SK-N-SH (cell line): Measurements from ENCODE around the gene CDC6. TPM values are rescaled to one million over a fixed set of nuclear protein-coding genes. Genes with fewer than 3 reads are reported as not detected.

Source experiments
- CTCF ChIA-PET: fragments of 300-600, 350-600 bp; formaldehyde crosslinking; extraction: SDS; loops from one replicate; lab custom pipeline; 2021; lab: Yijun Ruan, JAX
- POLR2A ChIA-PET: fragments of 350-600 bp; sonication (Branson Sonifier 250); formaldehyde crosslinking; extraction: SDS; loops from one replicate; lab custom pipeline; 2020; ENCODE audit warnings: antibody characterized with exemption, inconsistent platforms; lab: Yijun Ruan, JAX
- DNase-seq: peaks from one replicate; pipeline ENCODE4 v3.0.0; 2012
- H2AFZ ChIP-seq: fragments of 200-600 bp; sonication (generic); 2 replicates; pipeline ENCODE4 v1.8.1; 2016; ENCODE audit warnings: antibody characterized with exemption, mild to moderate bottlenecking, low read depth
- H3F3A ChIP-seq: fragments of 200-600 bp; sonication (generic); replicated peaks from 2 replicates; pipeline ENCODE3; 2016; ENCODE audit warnings: antibody characterized with exemption, mild to moderate bottlenecking; ENCODE audit not compliant: insufficient read depth
- H3K27ac ChIP-seq, 2 experiments: fragments of 200-500 bp in 1 of 2; fragments of 200-600 bp in 1 of 2; sonication (Bioruptor generic) in 1 of 2; sonication (generic), shearing (Covaris generic) in 1 of 2; 2 replicates each; pipeline versions ENCODE4 v1.5.1 to v1.6.1; 2014 to 2016; ENCODE audit warnings: low read depth in 2 of 2, inconsistent platforms in 1 of 2, low read length in 1 of 2, mild to moderate bottlenecking in 1 of 2, mixed read lengths in 1 of 2
- H3K27me3 ChIP-seq: fragments of 200-600 bp; sonication (generic), shearing (Covaris generic); 2 replicates; pipeline ENCODE4 v1.6.1; 2016; ENCODE audit warnings: mixed run types; ENCODE audit not compliant: insufficient read depth
- H3K36me3 ChIP-seq, 2 experiments: fragments of 200-500 bp in 1 of 2; fragments of 200-600 bp in 1 of 2; sonication (Bioruptor generic) in 1 of 2; sonication (generic) in 1 of 2; replicated peaks in 1 of 2; 2 replicates each; pipeline versions ENCODE3 to v1.5.1; 2014 to 2016; ENCODE audit warnings: low read length in 1 of 2, mild to moderate bottlenecking in 1 of 2; ENCODE audit not compliant: insufficient read depth in 2 of 2, control insufficient read depth in 1 of 2
- H3K4me1 ChIP-seq, 2 experiments: fragments of 200-500 bp in 1 of 2; fragments of 200-600 bp in 1 of 2; sonication (Bioruptor generic) in 1 of 2; sonication (generic), shearing (Covaris generic) in 1 of 2; 2 replicates each; pipeline versions ENCODE4 v1.5.1 to v1.6.1; 2014 to 2016; ENCODE audit warnings: low read depth in 1 of 2, low read length in 1 of 2, mixed run types in 1 of 2; ENCODE audit not compliant: insufficient read depth in 2 of 2, control insufficient read depth in 1 of 2
- H3K4me2 ChIP-seq: fragments of 200-600 bp; sonication (generic), shearing (Covaris generic); 2 replicates; pipeline ENCODE4 v1.6.1; 2017; ENCODE audit warnings: mixed run types
- H3K4me3 ChIP-seq, 2 experiments: fragments of 200-500 bp in 1 of 2; fragments of 200-600 bp in 1 of 2; sonication (Bioruptor generic) in 1 of 2; sonication (generic), shearing (Covaris generic) in 1 of 2; 2 replicates each; pipeline versions ENCODE4 v1.5.1 to v1.8.1; 2014 to 2016; ENCODE audit warnings: low read depth in 2 of 2, inconsistent platforms in 1 of 2, low read length in 1 of 2, mild to moderate bottlenecking in 1 of 2, mixed read lengths in 1 of 2, moderate library complexity in 1 of 2
- H3K79me2 ChIP-seq: fragments of 200-600 bp; sonication (generic); 2 replicates; pipeline ENCODE4 v1.8.1; 2017; ENCODE audit warnings: mild to moderate bottlenecking; ENCODE audit not compliant: insufficient read depth
- H3K9ac ChIP-seq: fragments of 200-600 bp; sonication (generic); 2 replicates; pipeline ENCODE4 v1.6.1; 2017; ENCODE audit warnings: mixed run types
- H3K9me2 ChIP-seq: fragments of 200-600 bp; sonication (generic); 2 replicates; pipeline ENCODE4 v1.6.1; 2017; ENCODE audit warnings: mixed run types
- H3K9me3 ChIP-seq: fragments of 200-600 bp; sonication (generic); 2 replicates; pipeline ENCODE4 v1.6.1; 2017; ENCODE audit warnings: mixed run types, mild to moderate bottlenecking, moderate library complexity
- H4K20me1 ChIP-seq: fragments of 200-600 bp; sonication (generic); 2 replicates; pipeline ENCODE4 v1.6.1; 2017; ENCODE audit warnings: mild to moderate bottlenecking, mixed run types; ENCODE audit not compliant: insufficient read depth
- FOXJ3 ChIP-seq: sonication (generic); formaldehyde crosslinking; IDR thresholded peaks from 2 replicates; pipeline ENCODE4 v1.5.1; 2020; ENCODE audit warnings: mild to moderate bottlenecking, missing genetic modification reagents
- GABPA ChIP-seq: IDR thresholded peaks from 2 replicates; pipeline ENCODE4 v1.4.0; 2012; ENCODE audit warnings: low read depth, mild to moderate bottlenecking
- IRF3 ChIP-seq: fragments of 150-350 bp; IDR thresholded peaks from 2 replicates; pipeline ENCODE4 v1.6.1; 2016; ENCODE audit warnings: mild to moderate bottlenecking, low read depth, low read length
- NFIC ChIP-seq: IDR thresholded peaks from 2 replicates; pipeline ENCODE4 v1.4.0; 2012; ENCODE audit warnings: borderline replicate concordance
- RCOR1 ChIP-seq: fragments of 150-350 bp; IDR thresholded peaks from 2 replicates; pipeline ENCODE4 v1.6.1; 2017; ENCODE audit warnings: antibody characterized with exemption, low read length
- SMC3 ChIP-seq: IDR thresholded peaks from 2 replicates; pipeline ENCODE4 v1.6.1; 2012; ENCODE audit warnings: low read depth, low read length, improper control_type of control experiment
- YY1 ChIP-seq: IDR thresholded peaks from 2 replicates; pipeline ENCODE4 v1.4.0; 2012; ENCODE audit warnings: low read depth, mild to moderate bottlenecking
- WGBS: methylation state at CpG from one replicate; pipeline ENCODE4 v1.1.6; 2017; ENCODE audit warnings: low lambda C conversion rate; 5-methylcytosine and 5-hydroxymethylcytosine counted together
- polyA plus RNA-seq, 3 experiments: library from polyadenylated mRNA; depleted of rRNA; stranded (reverse); fragments of >200 nt; gene quantifications; 2 replicates each; pipeline ENCODE4 v1.2.3, GENCODE V29; 2012

CDC6 gene
- polyA plus RNA-seq, 1 of the 3 experiments (the other 2 are of a cell fraction), result 12.7 TPM

DNA sequence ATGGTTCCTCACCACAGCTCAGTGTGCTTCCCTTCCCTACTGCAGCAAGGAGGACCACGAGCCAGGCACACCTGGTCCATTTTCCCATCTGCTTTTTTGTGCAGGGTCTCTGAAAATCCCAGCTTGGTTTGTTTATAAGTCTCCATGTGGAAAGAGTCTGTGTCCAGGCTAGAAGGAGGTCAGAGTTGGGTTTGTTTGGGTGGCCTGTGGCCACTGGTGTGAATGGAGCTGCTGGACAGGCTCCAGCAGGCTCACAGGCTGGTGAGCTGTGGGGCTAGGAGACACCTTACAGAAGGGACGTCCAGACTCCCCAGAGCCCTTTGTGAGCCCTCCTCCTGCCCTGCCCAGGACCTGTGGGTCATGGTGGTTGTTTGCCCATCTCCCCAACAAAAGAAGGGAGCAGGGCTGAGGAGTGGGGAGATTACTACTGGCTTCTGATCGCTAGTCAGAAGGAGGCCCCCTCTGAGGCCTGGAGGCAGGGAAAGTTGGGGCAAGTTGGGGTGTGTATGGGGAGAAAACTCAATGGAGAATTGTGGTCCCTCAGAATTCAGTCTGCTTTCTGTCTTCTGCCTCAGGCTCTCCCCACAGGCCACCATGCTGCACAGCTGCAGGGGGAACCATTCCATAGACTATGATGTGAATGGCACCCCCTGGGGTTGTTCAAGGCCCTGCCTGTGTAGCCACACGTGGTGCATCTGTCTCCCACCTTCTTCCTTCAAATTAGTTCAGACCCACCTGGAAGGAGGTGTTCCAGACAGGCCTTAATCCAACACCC is 25.4 kb downstream of the CDC6 start:
- no peaks in the 10 kb centered on the region for H4K20me1 ChIP-seq
- peaks cover 33% of the 10 kb centered on the region; the same call in 1 of the 2 replicates for H3K79me2 ChIP-seq
- peak overlapping the region; percentile 58; the same call in 1 of the 2 replicates for H3K9ac ChIP-seq
- no peak overlapping the region for H2AFZ ChIP-seq
- H3F3A ChIP-seq, result peaks cover 54% of the 10 kb centered on the region
- POLR2A ChIA-PET, result interaction anchor here (0.8 to 3.9 kb wide), 2 partner anchors 18 to 31 kb away, joined by 4 to 27 read pairs; no protein-coding TSS in a partner anchor
- no peaks in the 10 kb centered on the region for H3K36me3 ChIP-seq
- DNase-seq, result peak; percentile 17
- WGBS, result 76% methylated on average over 4 of the region's 4 CpGs
- peaks cover 65 to 89% of the 10 kb centered on the region in 2 experiments for H3K4me1 ChIP-seq
- H3K4me3 ChIP-seq, result no peak overlapping the region
- H3K9me2 ChIP-seq, result no peaks in the 10 kb centered on the region
- peak overlapping the region; percentile 81 for H3K4me2 ChIP-seq
- peak overlapping the region; percentile 95 to 99 for H3K27ac ChIP-seq
- no peaks in the 10 kb centered on the region for H3K9me3 ChIP-seq
- CTCF ChIA-PET, result interaction anchor here (36.0 to 57.6 kb wide), 2 partner anchors 8 to 25 kb away, joined by 1706 read pairs; partner anchors contain the start of genes CDC6, GJD3 and RARA
- no peak for TF ChIP-seq NFIC
- no peaks in the 10 kb centered on the region for H3K27me3 ChIP-seq

- Histone ChIP-seq H3F3A (peaks cover 50% of the 10 kb centered on the region), H3K36me3 (no peaks in the 10 kb centered on the region), H3K9ac (0 out of 2 replicates have a peak overlapping the region, but pooled peaks have one; percentile 37), H4K20me1 (no peaks in the 10 kb centered on the region), H3K27ac (peak overlapping the region; percentile 95 to 99), H3K9me2 (no peaks in the 10 kb centered on the region), H3K27me3 (no peaks in the 10 kb centered on the region), H3K79me2 (peaks cover 36% of the 10 kb centered on the region), H3K4me3 (no peak overlapping the region), H3K9me3 (no peaks in the 10 kb centered on the region), H3K4me2 (peak overlapping the region; percentile 81), H2AFZ (no peak overlapping the region), H3K4me1 (peaks cover 58 to 86% of the 10 kb centered on the region in 2 experiments)
- DNase-seq, result no peak
- WGBS, result 42% methylated on average over 7 of the region's 7 CpGs
- no peak for TF ChIP-seq IRF3
- no peak for TF ChIP-seq GABPA
- no peak for TF ChIP-seq SMC3
- no peak for TF ChIP-seq YY1
- TF ChIP-seq RCOR1, result no peak
- TF ChIP-seq FOXJ3 (CRISPR knock-in tag), result 0 out of 2 replicates have a peak, but pooled peaks have one; percentile 25
- POLR2A ChIA-PET, result no interaction called here
- CTCF ChIA-PET, result interaction anchor here (36.0 to 57.6 kb wide), 2 partner anchors 9 to 24 kb away, joined by 1706 read pairs; partner anchors contain the start of genes CDC6, GJD3 and RARA
These were observed 26.2 kb downstream of the CDC6 start for GRCh38 chr17:40313668-40314583.
